NCI-H1930 (cell line): Measurements from ENCODE around the gene RAPGEF2.
"Not testable (repeated sequence)": the region's sequence is repeated elsewhere in the genome, so short reads cannot be mapped to it uniquely, and the experiment has no call there.

Experiments
- DNase-seq, 2 experiments: peaks; one replicate each; lab custom pipeline; 2025; lab: John Stamatoyannopoulos, UW

RAPGEF2 gene

DNA sequence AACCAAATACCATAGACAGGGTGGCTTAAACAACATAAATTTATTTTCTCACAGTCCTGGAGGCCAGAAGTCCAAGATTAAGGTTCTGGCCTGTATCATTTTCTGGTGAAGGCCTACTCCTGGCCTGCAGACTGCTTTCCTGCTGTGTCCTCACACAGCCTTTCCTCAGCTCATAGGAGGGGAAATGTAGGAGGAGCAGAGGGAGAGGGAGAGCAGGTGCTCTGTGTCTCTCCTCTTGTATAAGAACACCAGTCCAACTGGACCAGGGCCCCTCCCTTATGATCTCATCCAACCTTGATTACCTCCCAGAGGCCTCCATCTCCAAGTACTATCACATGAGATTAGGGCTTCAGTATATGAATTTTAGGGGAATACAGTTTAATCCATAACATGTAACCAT lies 34.3 kb downstream of the RAPGEF2 start:
- DNase-seq, result no peak

DNA sequence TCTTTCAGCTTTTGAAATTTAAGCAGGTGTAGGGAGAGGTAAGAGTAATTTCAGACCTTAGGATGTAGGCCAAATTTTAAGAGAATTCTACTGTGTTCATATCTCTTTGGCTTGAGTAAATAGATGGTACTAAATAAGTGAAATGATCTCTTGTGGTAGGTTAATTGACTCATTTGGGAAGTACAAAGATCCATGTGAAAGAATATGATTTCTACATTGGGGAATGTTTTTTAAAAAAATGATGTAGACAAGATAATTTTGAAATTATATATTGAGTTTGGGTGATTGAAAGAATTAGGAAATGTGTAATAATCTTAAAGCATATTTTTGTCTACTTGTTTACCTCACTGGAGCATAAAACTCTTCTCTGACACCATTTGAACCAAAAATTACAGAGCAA lies 35.6 kb downstream of the RAPGEF2 start:
- DNase-seq, result no peak

GRCh38 chr4:159141193-159141592 lies 38.3 kb downstream of the RAPGEF2 start:
- DNase-seq, result no peak

DNA sequence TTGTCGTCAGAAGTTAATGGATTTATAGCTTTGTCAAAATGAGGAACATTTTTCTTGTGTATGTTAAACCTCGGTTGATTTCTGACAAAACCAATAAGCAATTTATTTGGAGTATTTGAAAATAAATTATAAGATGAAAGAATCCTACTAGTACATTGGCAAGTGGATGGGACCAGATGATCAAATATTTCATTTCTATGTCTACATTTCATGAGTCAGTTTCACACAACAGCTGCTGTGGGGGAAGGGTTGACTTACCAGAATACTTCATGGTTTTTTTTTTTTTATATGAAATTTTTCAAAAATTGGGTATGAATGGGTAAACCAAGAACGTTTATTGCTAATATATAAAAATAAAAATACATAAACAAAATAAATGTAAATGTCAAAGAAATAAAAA lies 39.4 kb downstream of the RAPGEF2 start:
- no peak for DNase-seq

- DNase-seq, result no peak
Measured at GRCh38 chr4:159142681-159143384, 40.0 kb downstream of the RAPGEF2 start.

DNA sequence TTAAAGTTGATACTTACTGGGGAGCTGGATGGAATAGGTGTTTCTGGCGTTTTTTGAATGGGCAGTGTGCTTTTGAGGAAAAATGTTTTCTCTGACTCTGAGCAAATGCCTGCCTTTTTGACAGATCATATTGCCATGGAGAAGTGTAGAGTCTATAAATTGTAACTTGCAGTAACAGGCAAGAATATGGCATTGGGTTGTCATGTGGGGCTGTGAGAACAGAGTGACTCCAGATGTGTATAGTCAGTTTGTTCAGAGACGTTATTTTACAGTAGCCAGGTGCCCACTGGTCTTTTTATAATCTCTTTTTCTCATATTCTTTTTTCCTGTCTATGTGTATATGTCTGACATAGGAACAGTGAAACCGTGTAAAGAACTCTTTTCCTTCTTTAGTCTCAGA lies 40.8 kb downstream of the RAPGEF2 start:
- no peak for DNase-seq

DNA sequence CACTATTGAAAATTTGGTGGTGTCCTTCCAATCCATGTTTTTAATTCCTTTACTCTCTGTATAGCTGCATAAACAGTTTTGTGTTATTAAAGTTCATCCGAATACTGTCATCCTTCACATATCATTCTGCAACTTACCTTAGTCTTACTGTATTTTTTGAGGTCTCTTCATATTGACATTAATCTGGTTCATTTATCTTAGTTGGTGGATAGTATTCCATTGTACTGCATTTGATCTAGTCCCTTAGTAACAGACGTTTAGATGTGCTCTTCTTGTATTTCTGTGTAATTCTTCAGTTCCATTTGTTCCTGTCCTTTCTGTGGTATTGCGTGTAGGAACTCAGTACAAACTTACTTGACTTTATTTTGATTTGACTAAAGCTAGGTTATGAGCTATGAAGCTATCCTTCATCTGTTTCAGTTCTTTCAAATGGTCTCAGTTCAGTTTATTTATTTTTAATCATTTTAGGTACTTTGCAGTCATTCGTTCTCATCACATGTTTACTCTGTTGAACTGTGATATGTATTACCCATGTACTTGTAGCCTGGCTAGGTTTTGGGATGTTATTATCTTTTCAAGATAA lies 41.3 kb downstream of the RAPGEF2 start:
- no peak for DNase-seq

GRCh38 chr4:159145318-159145991 lies 42.6 kb downstream of the RAPGEF2 start:
- DNase-seq, result no peak

- DNase-seq, result no peak
Measured at GRCh38 chr4:159145992-159146330, 43.1 kb downstream of the RAPGEF2 start.

DNA sequence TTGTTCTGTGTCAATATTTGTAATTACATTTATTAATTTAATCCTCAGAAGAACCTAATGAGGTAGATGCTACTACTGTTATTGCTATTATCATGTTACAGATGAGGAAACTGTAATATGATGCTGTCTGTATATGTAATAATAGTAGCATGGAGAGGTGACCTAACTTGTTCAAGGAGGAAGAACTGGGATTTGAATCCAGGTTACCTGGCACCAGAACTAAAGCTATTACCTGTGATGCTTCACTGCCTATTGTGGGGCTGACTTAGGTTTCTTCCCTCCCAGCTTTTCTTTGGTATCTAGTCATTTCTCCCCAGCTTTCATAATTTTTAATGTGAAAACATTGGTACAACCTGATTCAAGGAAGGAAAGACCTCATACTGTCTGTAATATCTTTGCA lies 43.6 kb downstream of the RAPGEF2 start:
- DNase-seq, result no peak

DNA sequence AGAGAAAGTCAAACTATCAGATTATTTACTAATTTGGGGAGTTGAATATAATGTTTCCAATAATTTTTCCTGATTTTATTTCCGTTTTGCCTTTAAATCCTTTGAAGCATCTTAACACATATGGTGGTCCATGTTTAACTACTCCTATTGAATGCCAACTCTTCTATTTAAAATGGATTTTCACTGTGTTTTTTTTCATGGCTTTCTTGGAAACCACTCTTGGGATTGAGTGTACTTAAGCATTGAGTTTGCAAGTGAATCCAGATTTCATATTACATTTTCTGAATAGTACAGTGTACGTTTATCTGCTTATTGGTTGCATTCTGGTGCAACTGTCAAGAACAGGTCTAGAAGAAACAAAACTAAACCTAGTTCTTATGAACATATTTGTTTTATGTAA lies 45.6 kb downstream of the RAPGEF2 start:
- no peak for DNase-seq

DNA sequence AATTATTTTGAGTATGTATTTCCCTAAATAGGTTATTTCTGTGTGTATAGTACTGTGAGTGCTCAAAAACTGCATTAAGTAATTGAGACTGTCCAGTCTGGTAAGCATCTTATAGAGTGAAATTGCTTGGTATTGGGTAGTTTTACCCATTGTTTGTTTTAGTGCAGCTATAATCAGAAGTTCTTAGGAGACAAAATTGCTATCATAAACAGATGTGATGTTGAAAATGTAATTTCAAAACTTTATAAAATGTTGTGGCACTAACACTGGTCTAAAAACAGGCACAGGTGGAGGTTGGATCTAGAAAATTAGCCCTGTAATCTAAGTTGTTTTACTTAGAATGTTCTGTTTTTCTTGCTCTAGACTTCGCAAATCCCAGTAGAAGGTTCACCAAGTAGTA lies 46.8 kb downstream of the RAPGEF2 start:
- no peak for DNase-seq

DNA sequence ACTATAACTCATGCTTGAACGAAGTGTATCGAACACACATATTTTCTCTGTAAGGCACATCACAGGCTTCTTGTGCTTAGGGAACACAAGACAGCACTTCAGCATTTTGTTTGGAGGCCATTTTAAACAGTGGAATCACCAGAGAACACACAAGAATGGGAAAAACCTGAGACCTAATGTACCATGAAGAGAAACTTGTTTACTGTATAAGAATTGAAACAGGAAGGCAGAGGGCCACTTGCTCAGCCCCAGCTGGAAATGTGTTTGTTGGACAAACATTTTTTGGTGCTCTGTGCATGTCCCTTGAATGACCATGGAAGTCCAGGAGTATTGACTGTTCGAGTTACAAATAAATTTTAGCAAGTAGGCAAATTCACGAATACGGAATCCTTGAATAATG lies 47.5 kb downstream of the RAPGEF2 start:
- no peak for DNase-seq

- no peak for DNase-seq
Measured at GRCh38 chr4:159150821-159151390, 48.0 kb downstream of the RAPGEF2 start.

DNA sequence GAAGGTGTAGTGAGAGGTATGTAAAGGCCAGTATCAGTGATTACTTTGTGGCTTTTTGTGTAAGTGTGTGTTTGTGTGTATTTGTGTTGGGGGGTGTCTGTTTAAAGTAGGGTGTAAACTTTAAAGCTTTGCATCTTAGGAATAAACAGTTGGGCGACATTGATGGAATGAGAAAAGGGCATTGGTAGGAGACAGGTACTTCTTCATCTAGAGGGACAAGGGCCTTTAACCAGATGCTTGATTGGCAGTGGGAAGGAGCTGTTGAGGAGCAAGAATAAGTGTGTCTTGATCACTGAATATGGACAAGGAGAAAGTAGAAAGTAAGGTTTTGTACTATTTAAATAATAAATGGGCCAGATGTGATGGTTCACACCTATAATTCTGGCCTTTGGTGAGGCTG lies 48.8 kb downstream of the RAPGEF2 start:
- no peak for DNase-seq

DNA sequence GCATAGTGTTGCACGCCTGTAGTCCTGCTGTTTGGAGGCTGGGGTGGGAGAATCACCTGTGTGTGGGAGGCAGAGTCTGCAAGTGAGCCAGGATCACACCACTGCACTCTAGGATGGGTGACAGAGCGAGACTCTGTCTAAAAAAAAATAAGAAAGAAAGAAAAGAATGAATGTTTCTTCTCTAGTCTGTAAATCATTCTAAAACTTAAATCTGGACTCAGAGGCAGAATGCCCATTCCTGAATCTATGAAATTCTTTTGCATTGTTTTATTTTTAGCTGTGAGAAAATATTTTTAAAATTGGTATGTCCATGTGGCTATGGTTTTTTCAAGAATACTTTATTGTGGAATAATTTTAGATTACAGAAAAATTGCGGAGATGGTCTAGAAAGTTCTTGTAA lies 49.3 kb downstream of the RAPGEF2 start:
- no peak for DNase-seq

- no peak for DNase-seq
Measured at GRCh38 chr4:159153669-159154068, 50.8 kb downstream of the RAPGEF2 start.

GRCh38 chr4:159155119-159155518 lies 52.2 kb downstream of the RAPGEF2 start:
- no peak for DNase-seq

DNA sequence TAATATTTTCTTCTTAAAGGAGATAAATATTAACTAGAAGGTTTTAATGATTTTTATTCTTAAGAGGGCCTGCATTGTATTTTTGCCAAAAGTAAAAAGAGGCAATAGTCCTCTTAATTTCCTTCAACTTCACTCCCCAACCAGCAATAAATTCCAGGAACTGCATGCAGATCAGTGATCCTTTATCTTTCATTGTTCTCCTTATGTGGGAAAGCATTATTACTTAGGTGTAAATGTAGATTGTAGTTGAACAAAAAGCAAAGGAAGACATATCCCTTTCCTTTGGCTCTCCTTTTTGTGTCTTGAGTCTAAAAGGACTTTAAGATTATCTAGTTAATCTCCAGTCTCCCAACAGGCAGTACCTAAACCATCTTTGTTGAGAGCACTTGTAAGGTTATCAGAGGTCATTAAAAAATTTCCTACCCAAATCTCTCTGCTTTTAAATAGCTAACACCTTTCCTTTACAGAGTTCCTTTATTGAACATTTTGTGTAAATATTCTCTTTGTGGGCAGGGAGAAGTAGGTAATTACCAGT lies 55.3 kb downstream of the RAPGEF2 start:
- no peak for DNase-seq

- peak in 1 of 2 experiments; percentile 7 for DNase-seq
Measured at GRCh38 chr4:159158985-159159384, 56.1 kb downstream of the RAPGEF2 start.

DNA sequence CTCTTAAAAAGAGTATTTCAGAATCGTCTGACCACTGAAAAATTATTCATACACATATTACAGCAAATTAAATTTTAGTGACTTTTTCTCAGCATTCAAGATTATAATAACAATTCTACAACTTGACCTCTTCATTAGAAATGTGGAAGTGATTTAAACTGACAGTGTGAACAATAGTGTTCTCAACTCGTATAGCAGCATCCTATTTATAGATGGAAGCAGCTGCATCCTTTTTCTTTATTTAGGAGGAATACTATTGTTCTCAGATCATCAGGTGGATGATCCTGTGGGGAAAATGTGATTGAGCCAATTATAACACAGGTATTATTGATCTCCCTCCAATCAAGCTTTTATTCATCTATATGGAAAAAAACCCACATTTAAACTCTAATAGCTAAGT lies 56.7 kb downstream of the RAPGEF2 start:
- peak; percentile 14 to 59 for DNase-seq

DNA sequence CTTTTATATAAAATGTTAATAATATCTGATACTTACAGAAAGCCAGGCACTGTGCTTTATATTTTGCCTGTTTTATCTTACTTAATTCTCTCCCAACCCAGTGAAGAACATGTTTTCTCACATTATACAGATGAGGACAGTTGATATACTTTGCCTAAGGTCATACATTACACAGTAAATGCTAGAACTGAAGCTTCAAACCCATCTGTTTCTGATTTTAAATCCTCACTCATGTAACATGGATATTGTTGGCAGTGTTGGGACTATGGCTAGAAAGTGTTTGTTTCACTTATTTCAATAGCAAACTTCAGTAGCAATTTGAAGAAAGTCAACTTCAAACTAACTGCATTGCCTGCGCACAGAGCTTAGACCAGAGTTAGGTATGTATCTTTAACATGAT lies 57.4 kb downstream of the RAPGEF2 start:
- no peak for DNase-seq

GRCh38 chr4:159161436-159161835 lies 58.6 kb downstream of the RAPGEF2 start:
- DNase-seq, result not testable (repeated sequence)
